Fibroblast of mammary gland (primary cell): ENCODE measurements around the gene PODNL1.
A peak's percentile ranks its signal among the peaks of the same experiment; 100 is the strongest.

Experiments used
- DNase-seq: peaks from one replicate; pipeline ENCODE4 v3.0.0-alpha.2; 2010; ENCODE audit warnings: low read depth
- H3K4me3 ChIP-seq: 2 replicates; pipeline ENCODE4 v1.5.1; 2011; ENCODE audit warnings: low read depth, mild to moderate bottlenecking, low read length, moderate library complexity; ENCODE audit not compliant: control insufficient read depth
- CTCF ChIP-seq: conservative IDR thresholded peaks from 2 replicates; pipeline ENCODE4 v1.5.1; 2011; ENCODE audit warnings: low read depth, low read length, inconsistent platforms; ENCODE audit not compliant: control insufficient read depth, insufficient read depth

The PODNL1 gene

DNA sequence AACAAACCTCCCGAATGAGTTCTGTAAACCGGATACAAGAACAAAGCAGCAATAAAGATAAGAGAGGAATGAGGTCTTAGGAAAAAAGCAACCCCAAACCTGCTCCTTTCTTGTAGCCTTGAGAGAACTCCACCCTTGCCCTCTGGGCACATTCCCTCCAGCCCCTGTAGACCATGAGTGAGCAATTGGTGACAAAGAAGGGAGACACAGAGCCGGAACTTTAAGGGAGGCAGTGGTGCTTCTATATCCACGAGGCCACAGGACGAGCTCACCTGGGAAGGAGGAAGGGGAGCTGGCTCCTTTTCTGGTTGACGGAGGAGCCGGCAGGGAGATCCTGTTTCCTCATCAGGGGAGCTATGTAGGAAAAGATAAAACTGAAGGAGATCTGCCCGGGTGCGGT is 45.3 kb downstream of the PODNL1 start:
- TF ChIP-seq CTCF, result no peak
- no peak for DNase-seq
- H3K4me3 ChIP-seq, result no peak overlapping the region

DNA sequence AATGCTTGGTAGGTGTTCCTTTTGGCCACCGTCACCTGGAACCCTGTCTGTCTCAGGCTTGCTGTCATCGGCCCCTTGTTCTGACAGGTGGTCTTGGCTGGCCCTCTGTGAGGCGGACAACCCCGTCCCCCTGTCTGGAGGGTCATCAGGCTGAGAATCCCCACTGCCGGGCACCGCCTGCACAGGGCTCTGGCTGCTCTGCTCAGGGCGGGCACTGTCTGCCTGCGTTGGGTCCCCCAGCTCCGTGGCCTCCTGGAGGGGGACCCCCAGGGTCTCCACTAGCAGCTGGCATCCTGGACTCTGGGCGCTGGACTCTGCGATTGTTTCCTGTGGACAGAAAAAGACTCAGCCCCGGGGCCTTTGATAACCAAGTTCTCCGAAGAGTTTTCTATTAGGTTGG is 48.1 kb downstream of the PODNL1 start:
- TF ChIP-seq CTCF, result no peak
- H3K4me3 ChIP-seq, result no peak overlapping the region
- DNase-seq, result no peak

- no peak overlapping the region for H3K4me3 ChIP-seq
- DNase-seq, result no peak
- no peak for TF ChIP-seq CTCF
Measured at GRCh38 chr19:13888281-13888680, 49.9 kb downstream of the PODNL1 start.

GRCh38 chr19:13887517-13887916 is 50.7 kb downstream of the PODNL1 start:
- H3K4me3 ChIP-seq, result no peak overlapping the region
- TF ChIP-seq CTCF, result no peak
- peak; percentile 38 for DNase-seq

DNA sequence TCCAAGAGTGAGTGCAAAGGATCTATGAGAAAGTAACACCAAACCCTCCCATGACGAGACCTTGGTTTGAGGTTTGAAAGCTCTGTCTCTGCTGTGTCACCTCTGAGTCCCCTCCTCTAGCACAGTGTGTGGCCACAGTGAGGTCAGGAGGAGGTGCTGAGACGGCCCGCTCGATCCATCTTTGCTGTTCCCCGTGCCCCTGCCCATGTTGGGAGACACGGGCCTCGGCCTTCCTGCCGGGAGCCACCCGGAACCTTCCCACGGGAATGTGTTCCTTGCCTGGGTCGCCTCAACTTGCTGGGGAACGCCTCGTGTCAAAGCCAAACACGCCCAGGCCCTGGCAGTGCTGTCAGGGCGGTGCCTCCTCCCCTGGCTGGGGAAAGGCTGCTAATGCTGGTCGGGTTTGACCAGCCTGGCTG is 51.2 kb downstream of the PODNL1 start:
- no peak for TF ChIP-seq CTCF
- DNase-seq, result no peak
- no peak overlapping the region for H3K4me3 ChIP-seq

DNA sequence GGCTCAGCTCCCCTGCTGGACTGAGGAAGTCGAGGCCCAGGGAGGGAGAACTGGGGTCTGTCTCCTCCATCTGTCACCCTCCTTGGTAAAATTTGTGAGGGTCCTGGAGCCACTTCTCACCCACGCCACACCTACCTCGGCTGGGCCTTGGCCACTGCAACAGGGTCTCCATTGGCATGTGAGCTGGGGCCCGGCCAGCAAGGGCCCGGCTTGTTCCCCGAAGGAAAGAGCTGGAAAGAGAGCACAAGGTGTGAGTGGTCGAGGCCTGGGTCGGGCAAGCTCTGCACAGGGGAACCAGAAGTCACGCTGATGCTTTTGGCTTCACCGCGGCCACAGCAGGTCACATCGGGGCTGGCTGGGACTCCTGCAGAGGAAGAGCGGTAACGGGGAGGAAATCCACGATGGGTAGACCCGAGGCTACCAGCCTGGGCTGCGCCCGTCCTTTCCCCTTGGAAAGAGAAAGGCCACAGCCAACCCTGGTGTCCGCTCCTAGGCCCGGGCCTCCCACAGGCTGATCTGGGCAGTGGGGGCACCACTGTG is 52.3 kb downstream of the PODNL1 start:
- no peak for DNase-seq

More for the DNA sequence above, 52.3 kb downstream of the PODNL1 start:
- no peak overlapping the region for H3K4me3 ChIP-seq
- TF ChIP-seq CTCF, result no peak
